ENCODE results near the gene PTPRN2.

DNA sequence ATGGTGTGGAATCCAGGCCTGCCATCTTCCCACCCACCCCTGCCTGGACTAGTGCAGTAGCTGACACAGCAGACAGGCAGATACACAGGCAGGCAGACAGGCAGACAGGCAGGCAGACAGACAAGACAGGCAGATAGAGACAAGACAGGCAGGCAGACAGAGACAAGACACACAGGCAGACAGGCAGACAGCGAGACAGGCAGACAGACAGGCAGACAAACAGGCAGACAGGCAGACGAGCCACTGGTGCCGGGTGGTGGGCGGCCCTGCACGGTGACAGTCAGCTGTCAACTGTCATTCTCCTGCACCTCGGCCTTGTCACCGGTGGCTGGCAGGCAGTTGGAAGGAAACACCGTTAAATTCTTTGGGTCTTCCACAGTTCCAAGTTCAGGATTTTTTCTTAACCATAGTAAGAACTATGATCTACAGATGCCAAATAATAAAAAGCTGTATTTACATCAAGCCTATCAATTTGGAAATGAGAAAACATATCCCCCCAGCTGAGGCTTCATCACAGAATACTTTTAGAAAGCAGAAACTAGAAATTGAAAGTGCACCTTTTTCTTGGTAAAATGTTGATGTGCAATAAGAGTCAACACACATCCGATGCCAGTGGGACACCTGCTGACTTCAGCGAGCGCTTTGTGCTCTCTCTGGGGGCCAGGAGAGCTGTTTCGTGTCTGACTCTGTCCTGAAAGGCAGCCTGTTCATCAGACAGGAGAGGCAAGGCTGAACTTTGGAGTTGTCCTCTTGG lies 1000.4 kb downstream of the PTPRN2 start:
- TF ChIP-seq, protein P1, sequence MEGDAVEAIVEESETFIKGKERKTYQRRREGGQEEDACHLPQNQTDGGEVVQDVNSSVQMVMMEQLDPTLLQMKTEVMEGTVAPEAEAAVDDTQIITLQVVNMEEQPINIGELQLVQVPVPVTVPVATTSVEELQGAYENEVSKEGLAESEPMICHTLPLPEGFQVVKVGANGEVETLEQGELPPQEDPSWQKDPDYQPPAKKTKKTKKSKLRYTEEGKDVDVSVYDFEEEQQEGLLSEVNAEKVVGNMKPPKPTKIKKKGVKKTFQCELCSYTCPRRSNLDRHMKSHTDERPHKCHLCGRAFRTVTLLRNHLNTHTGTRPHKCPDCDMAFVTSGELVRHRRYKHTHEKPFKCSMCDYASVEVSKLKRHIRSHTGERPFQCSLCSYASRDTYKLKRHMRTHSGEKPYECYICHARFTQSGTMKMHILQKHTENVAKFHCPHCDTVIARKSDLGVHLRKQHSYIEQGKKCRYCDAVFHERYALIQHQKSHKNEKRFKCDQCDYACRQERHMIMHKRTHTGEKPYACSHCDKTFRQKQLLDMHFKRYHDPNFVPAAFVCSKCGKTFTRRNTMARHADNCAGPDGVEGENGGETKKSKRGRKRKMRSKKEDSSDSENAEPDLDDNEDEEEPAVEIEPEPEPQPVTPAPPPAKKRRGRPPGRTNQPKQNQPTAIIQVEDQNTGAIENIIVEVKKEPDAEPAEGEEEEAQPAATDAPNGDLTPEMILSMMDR (IDR thresholded peaks at IDR 0.05) = no peak
- TF ChIP-seq ZFX (IDR thresholded peaks at IDR 0.05; ENCODE audit: borderline replicate concordance) = no peak
